ENCODE measurements around the gene BRMS1.
"Not testable (repeated sequence)": the region's sequence is repeated elsewhere in the genome, so short reads cannot be mapped to it uniquely, and the experiment has no call there.

BRMS1 gene

GRCh38 chr11:66311470-66311964 lies 33.4 kb downstream of the BRMS1 start:
- H3K27me3 ChIP-seq: no peaks in the 10 kb centered on the region
- no peaks in the 10 kb centered on the region for H3K36me3 ChIP-seq
- no peaks in the 10 kb centered on the region for H3K9me3 ChIP-seq
- peak overlapping the region; percentile 68 for H3K4me3 ChIP-seq (ENCODE audit: low read depth, low read length)
- DNase-seq: peak; percentile 54
- TF ChIP-seq CTCF (IDR thresholded peaks at IDR 0.05; ENCODE audit: low read depth, low read length): peak; percentile 89
- H3K4me1 ChIP-seq: peaks cover 25% of the 10 kb centered on the region

GRCh38 chr11:66310803-66311440 lies 34.0 kb downstream of the BRMS1 start:
- not testable (repeated sequence) for H3K36me3 ChIP-seq; H3K9me3 ChIP-seq; H3K27me3 ChIP-seq; DNase-seq; H3K4me3 ChIP-seq (ENCODE audit: low read depth, low read length)
- H3K4me1 ChIP-seq: peaks cover 19% of the 10 kb centered on the region

- Histone ChIP-seq H3K9me3 (no peaks in the 10 kb centered on the region), H3K27me3 (no peaks in the 10 kb centered on the region), H3K36me3 (no peaks in the 10 kb centered on the region), H3K4me1 (peaks cover 15% of the 10 kb centered on the region), H3K4me3 (ENCODE audit: low read depth, low read length) (no peak overlapping the region)
- DNase-seq: no peak
- TF ChIP-seq CTCF (IDR thresholded peaks at IDR 0.05; ENCODE audit: low read depth, low read length): no peak
Observed at GRCh38 chr11:66310324-66310723, 34.6 kb downstream of the BRMS1 start.

- no peak overlapping the region for H3K4me3 ChIP-seq (ENCODE audit: low read depth, low read length)
- H3K36me3 ChIP-seq: no peaks in the 10 kb centered on the region
- no peak for TF ChIP-seq CTCF (IDR thresholded peaks at IDR 0.05; ENCODE audit: low read depth, low read length)
- H3K27me3 ChIP-seq: no peaks in the 10 kb centered on the region
- H3K9me3 ChIP-seq: no peaks in the 10 kb centered on the region
- peaks cover 8% of the 10 kb centered on the region for H3K4me1 ChIP-seq
- no peak for DNase-seq
Observed at GRCh38 chr11:66309475-66309874, 35.4 kb downstream of the BRMS1 start.

GRCh38 chr11:66302656-66303055 lies 42.2 kb downstream of the BRMS1 start:
- H3K9me3 ChIP-seq: no peaks in the 10 kb centered on the region
- no peaks in the 10 kb centered on the region for H3K4me1 ChIP-seq
- TF ChIP-seq CTCF (IDR thresholded peaks at IDR 0.05; ENCODE audit: low read depth, low read length): no peak
- no peaks in the 10 kb centered on the region for H3K36me3 ChIP-seq
- no peak for DNase-seq
- H3K4me3 ChIP-seq (ENCODE audit: low read depth, low read length): no peak overlapping the region
- no peaks in the 10 kb centered on the region for H3K27me3 ChIP-seq

GRCh38 chr11:66299186-66299585 lies 45.7 kb downstream of the BRMS1 start:
- no peak for TF ChIP-seq CTCF (IDR thresholded peaks at IDR 0.05; ENCODE audit: low read depth, low read length)
- Histone ChIP-seq H3K36me3 (no peaks in the 10 kb centered on the region), H3K9me3 (no peaks in the 10 kb centered on the region), H3K4me1 (no peaks in the 10 kb centered on the region), H3K27me3 (no peaks in the 10 kb centered on the region), H3K4me3 (ENCODE audit: low read depth, low read length) (no peak overlapping the region)
- DNase-seq: no peak
